Activated CD8-positive, alpha-beta T cell treated with anti-CD3 and anti-CD28 coated beads for 36 hours (primary cell): Measurements from ENCODE around the gene ANKS3. TPM values are rescaled to one million over a fixed set of nuclear protein-coding genes. Genes with fewer than 3 reads are reported as not detected.

ENCODE experiments used
- ATAC-seq: fragments of 200-7000 bp; cut with Tn5 transposase; one replicate; pipeline ENCODE4 v1.10.0; 2021; ENCODE audit warnings: mild to moderate bottlenecking, moderate library complexity
- CTCF ChIA-PET: fragments of 350-600 bp; sonication (Branson Sonifier 250); formaldehyde crosslinking; loops from one replicate; lab custom pipeline; 2021; ENCODE audit warnings: antibody characterized with exemption; lab: Charles Lee
- POLR2A ChIA-PET: fragments of 350-600 bp; sonication (Branson Sonifier 250); formaldehyde crosslinking; loops from one replicate; lab custom pipeline; 2021; ENCODE audit warnings: antibody characterized with exemption; lab: Charles Lee
- DNase-seq: peaks from one replicate; pipeline ENCODE4 v3.0.0-alpha.2; 2020
- H3K27ac Mint-ChIP-seq: one replicate; pipeline ENCODE4 v1.8.0; 2021; ENCODE audit warnings: mild to moderate bottlenecking, mixed read lengths
- H3K27me3 Mint-ChIP-seq: one replicate; pipeline ENCODE4 v1.8.0; 2021; ENCODE audit warnings: mixed read lengths
- H3K36me3 Mint-ChIP-seq: one replicate; pipeline ENCODE4 v1.8.0; 2021; ENCODE audit warnings: low read depth, mixed read lengths
- H3K4me1 Mint-ChIP-seq: one replicate; pipeline ENCODE4 v1.8.0; 2021; ENCODE audit warnings: low read depth, mixed read lengths
- H3K4me3 Mint-ChIP-seq: one replicate; pipeline ENCODE4 v1.8.0; 2021; ENCODE audit warnings: mild to moderate bottlenecking, moderate library complexity, mixed read lengths
- H3K9me3 Mint-ChIP-seq: one replicate; pipeline ENCODE4 v1.8.0; 2021; ENCODE audit warnings: mixed read lengths
- intact Hi-C: fragments of 100-400 bp; cut with micrococcal nuclease; formaldehyde crosslinking; loops from one replicate; pipeline ENCODE4 v1.10.0; 2022
- total RNA-seq, 2 experiments: library from RNA; stranded (reverse); gene quantifications; one replicate each; pipeline ENCODE4 v1.2.3, GENCODE V29; 2021
- TF ChIP-seq, protein P1 (sequence below): fragments of 200-600 bp; IDR thresholded peaks from one replicate; pipeline ENCODE4 v1.8.0; 2022; ENCODE audit warnings: antibody characterized with exemption, mild to moderate bottlenecking

Gene ANKS3
- total RNA-seq, 2 experiments from 2014 or later: 13.0 to 13.8 TPM

DNA sequence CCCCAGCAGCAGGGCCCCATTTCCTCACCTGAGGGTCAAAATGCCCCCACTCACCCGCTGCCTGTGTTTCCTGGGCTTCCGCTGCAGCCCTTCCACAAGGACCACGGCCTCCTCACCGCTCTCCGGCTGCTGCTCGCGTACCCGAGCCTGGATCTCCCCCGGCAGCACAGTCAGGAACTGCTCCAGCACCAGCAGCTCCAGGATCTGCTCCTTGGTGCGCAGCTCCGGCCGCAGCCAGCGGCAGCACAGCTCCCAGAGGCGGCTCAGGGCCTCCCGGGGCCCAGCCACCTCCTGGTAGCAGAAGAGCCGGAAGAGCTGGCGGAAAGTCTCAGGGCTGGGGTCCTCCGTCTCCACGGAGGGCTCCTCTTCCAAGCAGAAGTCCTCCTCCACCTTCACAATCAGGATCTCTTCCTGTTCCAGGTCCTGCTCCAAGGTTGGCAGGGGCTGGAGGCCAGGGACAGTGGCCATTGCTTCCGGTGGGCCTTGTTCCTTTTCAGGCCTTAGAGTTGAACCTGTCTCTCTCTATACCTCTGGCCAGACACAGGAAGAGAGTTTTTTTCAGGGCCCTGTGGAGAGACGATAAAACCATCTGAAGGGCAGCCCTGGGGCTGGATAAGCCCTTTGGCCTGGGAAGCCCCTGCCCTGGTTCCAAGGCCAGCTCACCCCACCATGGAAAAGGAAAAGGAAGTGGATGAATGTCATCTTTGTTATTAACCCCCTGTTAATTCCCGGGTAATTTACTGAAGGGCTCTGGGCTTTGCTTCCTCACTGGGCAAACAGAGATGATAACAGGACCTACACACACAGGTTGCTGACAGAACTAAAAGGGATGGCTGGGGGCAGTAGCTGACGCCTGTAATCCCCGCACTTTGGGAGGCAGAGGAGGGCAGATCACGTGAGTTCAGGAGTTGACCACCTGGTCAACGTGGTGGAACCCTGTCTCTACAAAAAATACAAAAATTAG lies 31.7 kb upstream of the ANKS3 start:
- no peaks in the 10 kb centered on the region for H3K9me3 Mint-ChIP-seq
- POLR2A ChIA-PET: interaction anchor here (0.6 to 2.8 kb wide), 5 partner anchors 18 to 219 kb away, joined by 3 to 11 read pairs (median 10); partner anchors contain the start of genes ANKS3, DNAAF8, GLYR1 and UBN1
- TF ChIP-seq, protein P1, sequence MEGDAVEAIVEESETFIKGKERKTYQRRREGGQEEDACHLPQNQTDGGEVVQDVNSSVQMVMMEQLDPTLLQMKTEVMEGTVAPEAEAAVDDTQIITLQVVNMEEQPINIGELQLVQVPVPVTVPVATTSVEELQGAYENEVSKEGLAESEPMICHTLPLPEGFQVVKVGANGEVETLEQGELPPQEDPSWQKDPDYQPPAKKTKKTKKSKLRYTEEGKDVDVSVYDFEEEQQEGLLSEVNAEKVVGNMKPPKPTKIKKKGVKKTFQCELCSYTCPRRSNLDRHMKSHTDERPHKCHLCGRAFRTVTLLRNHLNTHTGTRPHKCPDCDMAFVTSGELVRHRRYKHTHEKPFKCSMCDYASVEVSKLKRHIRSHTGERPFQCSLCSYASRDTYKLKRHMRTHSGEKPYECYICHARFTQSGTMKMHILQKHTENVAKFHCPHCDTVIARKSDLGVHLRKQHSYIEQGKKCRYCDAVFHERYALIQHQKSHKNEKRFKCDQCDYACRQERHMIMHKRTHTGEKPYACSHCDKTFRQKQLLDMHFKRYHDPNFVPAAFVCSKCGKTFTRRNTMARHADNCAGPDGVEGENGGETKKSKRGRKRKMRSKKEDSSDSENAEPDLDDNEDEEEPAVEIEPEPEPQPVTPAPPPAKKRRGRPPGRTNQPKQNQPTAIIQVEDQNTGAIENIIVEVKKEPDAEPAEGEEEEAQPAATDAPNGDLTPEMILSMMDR: no peak
- peak overlapping the region; percentile 88 for H3K27ac Mint-ChIP-seq
- intact Hi-C loops: loop anchor here (10.0 kb wide), 1 partner anchor 79 kb away; the partner anchor contains the start of genes GLYR1 and UBN1
- peaks cover 30% of the 10 kb centered on the region for H3K4me1 Mint-ChIP-seq
- H3K4me3 Mint-ChIP-seq: peak overlapping the region; percentile 90
- CTCF ChIA-PET: interaction anchor here (0.8 to 0.9 kb wide), 2 partner anchors 31 to 142 kb away, joined by 3 to 5 read pairs; partner anchors contain the start of gene MGRN1
- ATAC-seq: no peak
- H3K36me3 Mint-ChIP-seq: peaks cover 4% of the 10 kb centered on the region
- no peak for DNase-seq
- no peaks in the 10 kb centered on the region for H3K27me3 Mint-ChIP-seq

DNA sequence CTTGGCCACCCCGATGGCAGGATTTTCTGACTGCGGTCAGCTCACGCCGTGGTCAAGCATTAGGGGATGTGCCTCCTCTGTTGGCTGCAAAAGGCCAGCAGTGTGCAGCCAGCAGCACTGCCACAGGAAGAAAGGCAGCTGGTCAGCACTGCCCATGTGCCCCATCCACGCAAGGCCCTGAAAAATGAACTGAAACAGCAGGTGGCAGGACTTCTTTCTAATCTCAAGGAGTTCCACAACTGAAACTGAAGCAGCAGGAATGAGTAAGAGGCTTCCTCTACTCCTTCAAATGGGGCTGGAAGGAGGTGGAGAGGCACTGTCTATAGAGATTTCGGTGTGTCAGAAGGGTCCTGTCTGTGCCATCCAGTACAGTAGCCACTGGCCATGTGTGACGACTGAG lies 29.7 kb upstream of the ANKS3 start:
- no peak overlapping the region for H3K4me3 Mint-ChIP-seq
- peaks cover 11% of the 10 kb centered on the region for H3K36me3 Mint-ChIP-seq
- H3K4me1 Mint-ChIP-seq: peaks cover 26% of the 10 kb centered on the region
- TF ChIP-seq, protein P1: no peak
- H3K9me3 Mint-ChIP-seq: no peaks in the 10 kb centered on the region
- no peaks in the 10 kb centered on the region for H3K27me3 Mint-ChIP-seq
- no peak overlapping the region for H3K27ac Mint-ChIP-seq
- DNase-seq (no peak), ATAC-seq (no peak)
- ChIA-PET POLR2A (interaction anchor here (1.3 to 2.8 kb wide), 2 partner anchors 16 to 27 kb away, joined by 3 to 10 read pairs; no protein-coding TSS in a partner anchor), CTCF (no interaction called here)
- intact Hi-C loops: loop anchor here (10.0 kb wide), 1 partner anchor 81 kb away; the partner anchor contains the start of genes GLYR1 and UBN1

DNA sequence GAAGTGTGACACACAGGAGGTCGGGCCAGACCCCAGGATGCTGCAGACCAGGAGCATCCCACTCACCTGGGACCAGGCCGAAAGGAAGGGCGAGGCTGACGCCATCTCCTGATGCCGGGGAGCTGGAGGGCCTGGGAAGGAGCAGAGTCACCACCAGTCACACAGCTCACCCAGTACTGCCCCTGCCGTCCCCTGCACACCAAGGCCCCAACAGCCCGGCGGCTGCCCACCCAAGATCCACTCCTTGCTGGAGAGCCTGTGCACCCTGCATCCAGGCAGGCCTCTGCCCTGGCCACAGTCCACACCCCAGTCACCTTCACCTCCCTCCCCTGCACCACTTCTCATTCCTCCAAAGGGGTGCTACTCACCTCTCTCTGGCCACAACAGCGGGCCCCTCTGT lies 28.1 kb upstream of the ANKS3 start:
- H3K9me3 Mint-ChIP-seq: no peaks in the 10 kb centered on the region
- no peaks in the 10 kb centered on the region for H3K27me3 Mint-ChIP-seq
- DNase-seq: no peak
- no peak for ATAC-seq
- ChIA-PET POLR2A (no interaction called here), CTCF (no interaction called here)
- TF ChIP-seq, protein P1: no peak
- peaks cover 16% of the 10 kb centered on the region for H3K4me1 Mint-ChIP-seq
- no peak overlapping the region for H3K4me3 Mint-ChIP-seq
- intact Hi-C loops: loop anchor here (10.0 kb wide), 1 partner anchor 83 kb away; the partner anchor contains the start of genes GLYR1 and UBN1
- peaks cover 16% of the 10 kb centered on the region for H3K36me3 Mint-ChIP-seq
- H3K27ac Mint-ChIP-seq: no peak overlapping the region

DNA sequence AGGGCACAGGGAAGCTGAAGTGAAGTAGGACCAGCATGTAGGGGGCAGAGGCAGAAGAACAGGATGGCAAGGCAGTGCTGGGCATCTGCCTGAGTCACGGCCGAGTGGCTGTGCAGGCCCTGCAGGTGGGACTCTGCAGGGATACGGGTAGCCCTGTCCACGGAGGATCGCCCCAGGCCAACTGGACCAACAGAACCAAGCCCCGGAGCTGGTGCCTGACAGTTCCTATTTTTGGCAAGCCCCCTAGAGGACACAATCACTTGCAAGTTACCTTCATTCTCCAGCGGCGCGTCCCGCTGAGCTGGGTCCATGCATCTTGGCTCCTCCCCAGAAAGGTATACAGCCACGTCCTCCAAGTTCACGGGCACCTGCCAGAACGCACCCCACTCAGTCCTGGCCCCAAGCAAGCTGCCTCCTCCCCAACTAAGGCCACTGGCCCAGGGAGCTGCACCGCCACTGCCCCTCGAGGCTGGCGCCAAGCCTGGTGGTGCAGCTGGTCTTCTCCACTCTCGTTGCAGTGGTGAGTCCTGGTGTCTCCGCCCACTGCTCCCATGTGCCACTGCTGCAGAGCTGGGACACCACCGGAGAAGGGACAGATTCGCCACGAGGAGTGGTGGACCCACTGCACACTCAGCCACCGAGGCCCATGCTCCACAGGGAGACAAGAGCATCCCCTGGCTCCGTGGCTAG lies 26.3 kb upstream of the ANKS3 start:
- TF ChIP-seq, protein P1: no peak
- ChIA-PET CTCF (interaction anchor here (1.4 to 1.8 kb wide), 2 partner anchors 26 to 39 kb away, joined by 3 to 7 read pairs; partner anchors contain the start of genes ANKS3 and DNAAF8), POLR2A (interaction anchor here (1.9 kb wide), 1 partner anchor 8 kb away, joined by 5 read pairs; no protein-coding TSS in a partner anchor)
- ATAC-seq (no peak), DNase-seq (no peak)
- H3K36me3 Mint-ChIP-seq: peaks cover 27% of the 10 kb centered on the region
- H3K4me1 Mint-ChIP-seq: peaks cover 5% of the 10 kb centered on the region
- peaks cover 3% of the 10 kb centered on the region for H3K9me3 Mint-ChIP-seq
- intact Hi-C loops: loop anchor here (10.0 kb wide), 1 partner anchor 84 kb away; the partner anchor contains the start of genes GLYR1 and UBN1
- H3K27ac Mint-ChIP-seq: no peak overlapping the region
- no peaks in the 10 kb centered on the region for H3K27me3 Mint-ChIP-seq
- H3K4me3 Mint-ChIP-seq: no peak overlapping the region
